CD4-positive, alpha-beta T cell treated with Interleukin-10 for 1 hour (primary cell): ENCODE results near the gene CCDC102A.
"Not testable (repeated sequence)": the region's sequence is repeated elsewhere in the genome, so short reads cannot be mapped to it uniquely, and the experiment has no call there.

Experiments used
- DNase-seq: peaks from one replicate; pipeline ENCODE4 v3.0.0-alpha.2; 2020

The CCDC102A gene

DNA sequence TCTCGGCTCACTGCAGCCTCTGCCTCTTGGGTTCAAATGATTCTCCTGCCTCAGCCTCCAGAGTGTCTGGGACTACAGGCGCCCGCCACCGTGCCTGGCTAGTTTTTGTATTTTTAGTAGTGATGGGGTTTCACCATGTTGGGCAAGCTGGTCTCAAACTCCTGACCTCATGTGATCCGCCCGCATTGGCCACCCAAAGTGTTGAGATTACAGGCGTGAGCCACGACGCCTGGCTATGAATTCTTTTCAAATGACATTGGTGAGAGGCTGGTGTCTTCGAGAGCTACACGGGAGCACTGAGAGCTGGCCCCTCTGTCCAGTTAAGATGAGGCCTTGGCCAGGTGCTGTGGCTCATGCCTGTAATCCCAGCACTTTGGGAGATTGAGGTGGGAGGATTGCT, 36.4 kb downstream of the CCDC102A start:
- not testable (repeated sequence) for DNase-seq

DNA sequence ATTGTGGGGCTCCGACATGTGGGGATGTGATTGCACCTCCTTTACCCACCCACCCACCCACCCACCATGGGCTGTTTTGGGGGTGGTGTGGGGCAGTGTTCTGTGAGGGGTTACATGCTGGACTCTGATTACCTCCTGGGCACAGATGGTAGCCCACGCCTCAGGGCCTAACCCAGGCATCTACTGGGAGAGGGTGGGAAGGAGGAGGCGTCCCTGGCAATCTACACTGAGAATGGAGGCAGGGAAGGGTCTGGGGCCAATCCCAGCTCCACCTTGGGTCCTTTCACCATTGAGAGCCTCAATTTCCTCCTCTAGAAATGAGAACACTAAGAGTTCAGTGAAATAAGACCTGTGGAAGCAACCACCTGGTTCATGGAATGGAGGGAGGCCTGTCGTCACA, 38.3 kb downstream of the CCDC102A start:
- no peak for DNase-seq

DNA sequence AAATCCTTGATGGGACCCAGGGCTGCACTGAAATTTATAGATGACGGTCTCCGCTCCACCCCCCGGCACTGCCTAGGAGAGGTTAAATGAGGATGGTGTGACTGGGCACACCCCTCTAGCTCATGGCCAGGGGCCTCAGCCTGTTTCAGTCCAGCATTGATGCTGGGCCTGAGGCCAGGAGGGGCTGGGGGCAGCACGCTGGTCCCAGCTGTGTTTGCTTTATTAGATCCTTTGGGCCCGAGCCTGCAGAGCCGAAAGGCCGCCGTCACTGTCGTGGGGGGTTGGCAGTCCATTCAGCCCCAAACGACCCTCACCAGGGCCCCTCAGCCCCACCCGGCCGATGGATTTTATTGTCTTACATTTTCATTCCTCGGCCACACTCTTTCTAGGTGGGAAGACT, 39.2 kb downstream of the CCDC102A start:
- DNase-seq, result no peak

DNA sequence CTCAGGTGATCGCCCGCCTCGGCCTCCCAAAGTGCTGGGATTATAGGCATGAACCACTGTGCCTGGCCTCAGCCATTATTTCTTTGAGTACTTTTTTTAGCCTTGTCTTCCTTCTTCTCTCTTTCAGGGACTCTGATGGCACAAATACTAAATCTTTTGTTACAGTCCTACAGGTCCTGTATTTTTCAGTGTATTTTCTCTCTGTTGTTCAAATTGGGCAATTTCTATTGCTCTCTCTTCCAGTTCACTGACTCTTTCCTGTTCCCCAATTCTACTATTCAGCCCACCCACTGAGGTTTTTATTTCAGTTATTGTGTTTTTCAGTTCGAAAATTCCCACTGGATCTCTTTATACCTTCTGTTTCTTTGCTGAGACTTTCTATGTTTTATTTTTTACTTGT, 42.6 kb downstream of the CCDC102A start:
- DNase-seq, result no peak

DNA sequence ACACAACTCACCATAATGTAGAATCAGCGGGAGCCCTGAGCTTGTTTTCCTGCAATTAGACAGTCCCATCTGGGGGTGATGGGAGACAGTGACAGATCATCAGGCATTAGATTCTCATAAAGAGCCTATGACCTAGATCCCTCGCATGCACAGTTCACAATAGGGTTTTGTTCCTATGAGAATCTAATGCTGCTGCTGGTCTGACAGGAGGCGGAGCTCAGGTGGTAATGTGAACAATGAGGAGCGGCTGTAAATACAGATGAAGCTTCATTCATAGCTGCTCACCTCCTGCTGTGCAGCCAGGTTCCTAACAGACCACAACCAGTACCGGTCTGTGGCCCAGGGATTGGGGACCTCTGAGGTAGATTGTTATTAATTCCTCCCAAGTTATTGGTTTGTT, 47.1 kb downstream of the CCDC102A start:
- DNase-seq, result no peak

DNA sequence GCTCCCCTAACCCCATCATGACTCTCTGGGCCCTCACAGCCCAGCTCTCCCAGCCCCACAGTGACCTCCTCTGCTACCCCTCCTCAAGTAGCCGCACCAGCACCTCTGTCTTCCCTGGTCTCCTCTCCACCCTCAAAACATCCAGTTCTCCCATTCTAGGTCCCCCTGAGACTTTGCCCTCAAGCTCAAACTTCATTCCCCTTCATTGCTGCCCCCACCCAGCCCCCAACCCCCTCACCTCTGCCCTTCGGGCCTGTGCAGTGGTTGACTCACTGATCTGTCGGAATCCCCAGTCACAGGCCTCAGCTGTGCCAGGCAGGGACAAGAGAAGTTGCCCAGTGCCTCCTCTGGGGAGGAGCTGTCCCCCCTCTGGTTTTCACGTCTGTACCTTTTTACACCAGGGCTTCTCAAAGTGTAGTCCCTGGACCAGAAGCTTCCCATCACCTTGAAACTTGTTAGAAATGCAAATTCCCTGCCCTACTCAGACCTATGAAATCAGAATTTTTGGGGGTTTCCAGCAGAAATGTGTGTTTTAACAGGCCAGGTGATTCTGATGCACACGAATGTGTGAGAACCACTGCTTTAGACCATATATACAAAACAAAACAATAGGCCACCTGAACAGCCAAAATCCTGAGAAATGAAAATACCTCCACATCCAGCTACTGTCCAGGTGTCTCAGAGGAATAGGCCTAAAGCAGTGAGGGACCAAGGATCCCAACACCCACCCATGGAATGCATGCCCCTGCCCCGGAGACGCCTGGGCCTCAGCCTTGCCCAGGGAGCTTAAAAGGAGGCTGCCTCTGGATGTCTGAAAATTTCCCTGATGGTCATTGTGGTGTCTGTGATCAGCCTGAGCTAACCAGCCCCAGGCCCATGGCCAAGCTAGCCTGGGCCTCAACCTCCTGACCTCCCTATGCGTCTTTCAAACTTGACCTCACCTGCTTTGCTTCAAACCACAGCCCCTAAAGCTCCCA, 49.2 kb downstream of the CCDC102A start:
- DNase-seq, result no peak

DNA sequence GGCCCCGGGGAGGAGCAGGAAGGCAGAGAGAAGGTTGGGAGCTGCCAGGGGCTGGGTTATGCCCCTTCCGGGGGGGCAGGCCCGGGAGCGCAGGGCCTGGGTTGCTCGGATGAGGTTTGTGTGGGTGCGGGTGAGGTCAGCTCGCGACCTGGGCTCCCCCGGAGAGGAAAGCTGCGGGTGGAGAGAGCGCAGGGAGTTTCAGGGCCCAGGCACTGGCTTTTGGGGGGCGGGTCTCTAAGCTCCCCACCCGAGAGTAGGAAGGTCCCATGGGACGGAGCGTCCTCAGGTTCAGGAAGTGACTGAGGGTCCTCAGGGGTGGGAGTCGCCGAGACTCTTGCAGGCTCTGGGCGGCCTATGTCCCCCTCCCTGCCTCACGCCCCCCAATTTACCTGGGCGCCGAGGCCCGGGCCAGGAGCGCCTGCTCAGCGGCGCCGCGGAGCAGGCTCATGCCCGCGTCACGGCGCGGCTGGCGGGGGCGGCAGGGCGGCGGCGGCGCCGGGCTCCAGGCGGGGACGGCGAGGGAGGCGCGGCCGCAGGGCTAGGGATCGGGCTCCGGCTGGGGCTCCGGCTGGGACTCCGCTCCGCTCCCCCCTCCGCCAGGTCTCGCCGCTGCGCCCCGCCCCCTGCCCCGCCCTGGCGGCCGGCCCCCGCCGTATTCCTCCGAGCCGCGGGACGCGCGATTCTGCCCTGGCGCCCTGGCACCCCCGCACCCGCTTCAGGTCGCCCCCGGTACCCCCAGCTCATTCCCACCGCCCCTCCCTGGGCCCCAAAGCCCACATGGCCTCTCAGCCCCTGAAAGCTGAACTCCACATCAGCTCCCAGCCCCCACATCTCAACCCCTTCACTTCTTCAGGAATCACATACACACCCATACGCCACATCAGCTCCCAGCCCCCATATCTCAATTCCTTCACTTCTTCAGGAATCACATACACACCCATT, 50.2 kb downstream of the CCDC102A start, which contains the start of gene DOK4:
TSS of gene DOK4 (minus strand) at position 578 of the 942 bp plus-strand sequence. CDS start 6,986 bp downstream, outside the sequence.
- peak; percentile 82 for DNase-seq

DNA sequence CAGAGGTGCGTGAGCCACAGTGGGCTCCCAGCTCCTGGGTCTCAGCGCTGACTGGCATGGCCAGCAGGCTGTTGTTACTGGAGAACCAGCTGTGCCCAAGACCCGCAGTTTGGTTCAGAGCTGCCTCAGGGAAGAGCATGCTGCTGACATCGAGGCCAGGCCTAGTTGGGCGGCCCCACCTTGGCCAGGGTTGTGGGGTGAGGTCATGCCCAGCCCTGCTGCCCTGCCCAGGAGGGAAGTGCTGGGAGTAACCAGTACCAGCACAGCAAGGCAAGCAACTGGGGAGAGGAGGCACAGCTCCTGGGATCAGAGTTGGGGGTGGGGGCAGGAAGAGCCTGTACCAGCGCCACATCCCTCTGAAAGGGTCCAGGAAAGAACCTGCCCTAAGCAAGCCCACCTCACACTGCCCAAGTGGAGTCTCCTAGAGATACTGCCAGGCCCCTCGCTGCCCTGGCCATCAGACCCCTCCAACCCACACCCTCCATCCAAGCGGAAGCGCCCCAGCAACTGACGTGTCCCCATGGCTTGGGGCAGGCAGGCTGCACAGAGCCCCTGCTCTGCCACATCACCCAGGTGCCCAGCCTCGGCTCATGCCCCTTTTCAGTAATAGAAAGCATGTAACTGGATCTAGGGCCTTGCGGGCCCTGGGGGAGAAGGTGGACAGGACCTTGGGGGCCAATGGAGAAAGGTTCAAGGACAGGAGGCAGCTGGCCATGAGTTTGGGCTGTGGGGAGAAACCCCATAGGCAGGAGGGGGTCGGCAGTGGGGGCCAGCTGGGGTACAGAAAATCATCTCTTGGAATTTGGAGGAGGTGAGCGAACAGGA, 51.1 kb downstream of the CCDC102A start:
- no peak for DNase-seq

DNA sequence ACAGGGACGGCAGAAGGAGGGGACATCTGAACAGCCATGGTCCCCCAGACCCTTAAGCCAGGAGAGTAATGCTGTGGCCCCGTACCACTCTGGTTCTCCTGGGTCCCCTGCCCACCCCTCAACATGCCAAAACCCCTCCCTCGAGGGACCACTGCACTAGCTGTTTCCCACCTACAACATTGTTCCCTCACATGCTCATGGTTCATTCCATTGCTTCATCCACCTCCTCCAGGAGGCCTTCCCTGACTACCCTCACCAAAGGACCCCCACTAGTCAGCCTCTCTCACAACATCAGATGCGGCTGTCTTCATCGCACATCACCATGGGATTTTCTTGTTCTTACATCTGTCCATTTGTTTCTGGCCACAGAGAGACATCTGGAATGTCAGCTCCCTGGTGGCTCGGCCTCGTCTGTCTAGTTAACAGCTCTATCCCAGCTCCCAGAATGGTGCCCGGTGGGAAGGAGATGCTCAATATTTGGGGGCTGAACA, 51.8 kb downstream of the CCDC102A start:
- DNase-seq, result no peak

DNA sequence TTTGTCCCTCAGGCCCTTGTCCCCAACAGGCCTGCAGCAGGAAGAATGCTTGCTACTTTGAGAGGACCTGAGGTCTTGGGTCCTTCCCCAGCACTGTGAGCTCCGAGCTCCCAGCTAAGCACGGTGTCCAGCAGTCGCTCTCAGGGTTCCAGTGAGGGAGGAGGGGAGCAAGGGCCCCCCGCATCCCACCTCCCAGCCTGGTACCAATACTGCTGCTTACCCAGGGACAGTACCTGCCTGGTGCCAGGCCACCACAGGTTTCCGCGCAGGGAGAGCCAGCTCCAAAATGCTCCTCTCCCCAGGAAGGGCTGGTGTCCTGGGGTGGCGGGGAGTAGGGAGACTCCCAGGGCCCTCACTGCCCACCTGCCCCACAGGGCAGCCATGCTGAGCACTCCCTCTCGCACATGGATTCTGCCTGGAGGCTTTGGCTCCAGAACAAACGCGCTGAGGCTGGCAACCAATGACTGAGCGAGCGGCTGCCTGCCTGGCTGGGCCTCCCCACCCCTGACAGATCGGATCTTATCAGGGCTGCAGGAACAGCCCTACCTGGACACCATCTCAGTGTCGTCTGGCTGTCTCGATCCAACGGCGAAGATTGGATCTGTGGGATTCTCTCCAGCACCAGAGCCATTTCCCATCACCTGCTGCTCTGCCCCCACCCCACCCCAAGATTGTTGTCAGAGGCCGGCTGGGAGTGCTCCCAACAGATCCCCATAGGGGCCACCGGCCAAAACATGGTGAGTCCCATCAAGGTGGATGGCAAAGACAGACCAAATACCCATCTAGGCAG, 52.5 kb downstream of the CCDC102A start:
- no peak for DNase-seq

DNA sequence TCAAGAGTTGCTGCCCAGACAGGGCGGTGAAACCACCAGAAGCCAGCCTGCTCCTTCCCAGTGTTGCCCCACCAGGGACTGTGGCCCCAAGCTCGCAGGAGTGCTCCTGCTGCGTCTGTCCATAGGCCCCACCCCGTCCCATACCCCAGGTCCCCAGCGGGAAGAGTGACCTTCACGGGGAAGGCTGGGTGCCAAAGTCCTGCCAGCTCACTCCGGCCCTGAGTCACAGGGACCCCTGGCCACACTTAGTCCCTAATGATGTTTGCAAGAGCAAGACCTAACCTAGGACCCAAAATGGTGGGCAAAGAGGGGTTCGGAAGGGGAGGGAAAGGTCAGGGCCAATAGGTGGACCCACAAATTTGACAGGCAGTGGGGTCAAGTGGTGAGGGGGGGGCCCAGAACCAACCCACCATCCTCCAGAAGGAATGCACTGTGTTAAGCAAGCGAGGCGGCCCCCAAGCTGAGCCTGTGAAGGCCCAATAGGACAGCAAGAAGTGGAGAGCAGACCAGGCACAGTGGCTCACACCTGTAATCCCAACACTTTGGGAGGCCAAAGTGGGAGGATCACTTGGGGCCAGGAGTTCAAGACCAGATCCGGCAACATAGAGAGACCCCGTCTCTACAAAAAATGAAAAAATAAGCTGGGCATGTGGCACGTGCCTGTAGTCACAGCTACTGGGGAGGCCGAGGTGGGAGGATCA, 53.4 kb downstream of the CCDC102A start:
- no peak for DNase-seq

DNA sequence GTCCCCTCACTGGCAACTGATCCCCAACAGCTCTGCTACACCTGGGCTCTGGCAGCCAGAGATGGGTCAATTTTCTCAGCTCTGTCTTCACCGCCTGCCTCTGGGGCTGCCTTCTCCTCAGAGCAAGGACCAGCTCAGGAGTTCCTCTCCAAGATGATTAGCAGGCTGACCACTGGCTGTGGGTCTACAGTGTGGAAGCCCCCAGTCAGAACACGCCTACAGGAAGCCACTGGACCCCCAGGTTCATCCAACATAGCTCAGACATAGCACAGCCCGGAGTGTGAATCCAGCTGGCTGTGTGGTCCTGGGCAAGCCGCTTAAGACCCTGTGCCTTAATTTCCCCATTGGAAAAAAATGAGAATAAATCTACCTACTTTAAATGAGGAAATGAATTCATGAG, 55.0 kb downstream of the CCDC102A start:
- no peak for DNase-seq

DNA sequence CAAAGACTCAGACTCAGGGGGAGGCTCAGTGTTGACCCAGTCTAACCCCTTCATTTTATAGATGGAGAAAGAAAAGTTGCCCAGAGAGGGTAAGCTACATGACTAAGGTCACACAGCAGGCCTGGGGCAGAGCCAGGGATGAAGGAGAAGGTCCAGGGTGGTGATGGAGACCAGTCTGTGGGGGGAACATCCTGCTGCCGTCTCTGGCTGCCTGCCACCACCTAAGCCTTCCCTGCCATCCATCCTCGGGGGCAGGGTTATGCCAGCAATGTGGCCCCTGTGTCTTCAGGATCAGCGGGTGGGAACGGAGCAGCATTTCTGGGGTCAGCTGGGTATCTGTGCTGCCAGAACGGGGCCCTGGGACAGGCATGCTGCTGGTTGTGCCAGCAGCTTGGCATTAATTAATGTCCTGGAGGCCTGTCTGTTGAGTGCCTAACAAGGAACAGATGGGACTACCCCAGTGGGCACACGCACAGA, 55.6 kb downstream of the CCDC102A start:
- no peak for DNase-seq

DNA sequence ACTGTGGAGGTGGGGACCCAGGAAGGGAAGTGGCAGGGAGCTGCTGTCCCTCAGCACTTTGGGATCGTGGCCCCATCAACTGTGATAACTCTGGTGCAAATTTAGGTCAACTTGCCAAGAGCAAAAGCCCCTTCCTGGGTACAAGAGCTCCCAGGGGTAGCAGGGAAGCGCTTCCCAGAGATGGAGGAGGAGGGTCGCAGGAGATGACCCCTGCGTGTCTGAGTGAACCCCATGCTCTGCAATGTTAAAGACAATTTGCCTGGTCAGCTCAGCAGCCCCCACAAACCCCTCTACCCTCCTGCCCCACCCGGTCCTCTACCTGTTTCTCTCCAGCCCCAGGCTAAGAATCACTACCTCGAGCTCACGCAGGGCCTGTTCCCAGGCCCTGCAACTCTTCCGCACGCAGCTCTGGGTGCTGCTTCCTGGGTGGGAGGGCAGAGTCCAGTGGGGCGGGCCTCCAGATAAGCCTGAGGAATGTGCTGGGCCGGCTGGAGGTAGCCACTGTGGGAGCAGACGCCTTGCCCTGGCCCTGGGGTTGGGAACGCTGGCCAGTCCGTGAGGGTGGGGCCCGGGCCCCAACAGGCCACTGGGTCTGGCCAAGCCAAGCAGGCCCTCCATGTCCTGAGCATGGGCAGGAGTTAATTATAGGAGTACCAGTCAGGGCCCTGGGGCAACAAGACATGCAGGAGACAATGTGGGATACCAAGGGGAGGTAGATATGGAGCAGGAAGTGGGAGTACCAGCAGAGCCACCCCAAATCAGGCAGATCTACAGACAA, 56.2 kb downstream of the CCDC102A start:
- DNase-seq, result no peak

DNA sequence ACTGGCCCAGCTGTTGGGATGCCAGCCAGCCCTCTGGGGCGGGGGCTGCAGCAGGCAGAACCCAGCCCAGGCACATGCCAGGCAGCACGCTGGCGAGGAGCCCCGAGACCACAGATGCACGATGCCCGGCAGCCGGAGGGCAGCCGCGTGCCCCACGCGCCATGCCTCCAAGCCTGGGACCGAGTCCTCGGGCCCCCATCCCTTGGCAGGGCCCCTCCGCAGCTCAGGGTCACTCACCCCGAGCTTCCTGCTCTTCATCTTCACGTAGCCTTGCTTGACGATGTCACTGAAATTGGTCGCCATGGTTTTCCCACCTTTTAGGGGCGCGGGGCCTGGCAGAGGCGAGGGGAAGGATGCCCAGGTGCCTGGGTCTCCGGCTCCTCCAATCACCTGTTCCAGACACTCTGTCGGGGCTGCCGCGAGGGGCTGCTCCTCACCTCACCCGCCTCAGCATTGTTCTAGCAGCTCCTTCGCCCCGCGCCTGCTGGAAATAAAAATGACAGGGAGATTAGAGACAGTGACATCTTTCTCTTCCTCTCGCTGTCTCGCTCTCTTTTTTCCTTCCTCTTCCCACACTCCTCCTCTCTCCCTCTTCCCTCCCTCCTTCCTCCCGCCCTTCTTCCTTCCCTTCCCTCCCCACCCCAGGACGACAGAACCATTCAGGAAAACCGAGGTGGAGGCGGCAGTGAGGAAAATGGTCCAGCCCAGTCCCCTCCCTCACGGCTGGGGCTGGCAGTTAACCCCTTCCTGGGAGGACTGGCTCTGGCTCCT, 57.0 kb downstream of the CCDC102A start:
- no peak for DNase-seq

DNA sequence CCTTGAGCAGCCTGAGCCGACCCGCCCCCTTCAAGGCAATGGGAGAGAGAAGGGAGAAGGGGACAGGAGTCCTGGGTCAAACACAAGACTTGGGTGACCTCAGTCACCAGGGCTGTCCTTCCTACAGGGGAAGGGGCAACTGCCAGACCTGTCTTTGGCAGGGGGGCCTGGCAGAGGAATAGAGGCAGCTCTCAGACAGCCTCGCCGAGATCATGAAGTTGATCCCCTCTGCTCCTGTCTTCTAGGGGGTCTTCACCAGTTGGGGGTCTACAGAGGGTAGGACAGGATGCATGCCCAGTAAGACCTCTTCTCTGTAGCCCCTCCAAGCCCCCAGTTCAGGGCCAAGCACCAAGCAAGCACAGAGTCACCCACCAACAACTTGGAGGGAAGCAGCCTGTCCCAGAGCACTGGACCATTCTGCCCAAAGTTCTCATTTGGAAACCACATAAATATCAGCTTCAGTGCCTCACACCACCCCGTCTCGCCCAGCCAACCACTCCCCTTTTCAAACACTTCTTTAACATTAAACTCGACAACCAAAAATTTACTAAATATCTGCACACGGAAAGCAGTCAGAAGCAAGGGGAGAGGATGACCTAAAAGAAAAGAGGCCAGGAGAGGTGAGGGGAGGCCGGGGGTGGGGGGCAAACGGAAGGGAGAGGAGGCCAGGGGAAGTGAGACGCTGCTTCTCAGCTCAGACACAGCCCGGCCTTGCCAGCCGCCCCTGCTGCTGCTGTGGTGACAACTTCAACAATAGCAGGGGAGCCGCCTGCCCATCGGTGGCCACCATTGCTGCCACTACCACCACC, 57.8 kb downstream of the CCDC102A start:
- DNase-seq, result no peak

DNA sequence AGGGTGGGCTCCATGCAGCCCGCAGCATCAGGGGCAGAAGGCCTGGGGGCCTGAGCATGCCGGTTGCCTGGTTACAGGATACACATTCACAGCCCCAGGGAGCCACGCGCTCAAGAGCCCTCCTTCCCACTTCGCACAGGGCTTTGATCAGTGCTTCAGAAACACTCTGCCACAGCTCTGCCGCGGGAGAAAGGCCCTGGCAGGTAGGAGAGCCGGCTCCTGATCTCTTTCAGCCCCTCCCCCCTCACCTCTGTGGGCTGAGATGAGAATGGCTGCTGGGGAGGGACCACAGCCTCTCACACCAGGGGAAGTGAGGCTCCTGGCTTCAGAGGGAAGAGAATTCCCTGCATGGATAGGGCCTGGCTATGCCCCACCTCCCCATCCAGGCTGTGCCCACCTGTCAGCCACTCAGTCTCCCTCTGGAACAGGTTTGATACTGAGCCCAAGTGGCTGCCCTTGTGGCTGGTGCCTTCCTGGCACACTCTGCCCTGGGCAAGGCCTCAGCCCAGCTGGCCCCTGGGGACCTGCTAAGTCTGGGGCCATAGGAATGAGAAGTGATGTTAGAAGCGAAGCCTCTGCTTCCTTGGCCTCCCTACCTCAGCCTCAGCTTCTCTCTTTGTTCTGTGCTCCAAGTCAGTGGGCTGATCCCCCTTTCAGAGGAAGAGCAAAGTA, 58.7 kb downstream of the CCDC102A start:
- no peak for DNase-seq
